Measurements from ENCODE around the gene IFFO2. TPM values are rescaled to one million over a fixed set of nuclear protein-coding genes. Genes with fewer than 3 reads are reported as not detected.

IFFO2 gene
- total and polyA plus RNA-seq, 2 donors (not counting 3 experiments of a cell fraction or from before 2014, with no cell fraction given), result 31.1 to 31.3 TPM

GRCh38 chr1:18872071-18872611 is 84.3 kb downstream of the IFFO2 start:
- dilution Hi-C loops (cut with MboI; ENCODE audit: extremely low pct_ligation_motif_present, low sequenced_read_pairs) (no loop called here), intact Hi-C loops (cut with micrococcal nuclease) (loop anchor here (10.0 kb wide), 1 partner anchor 1207 kb away; no protein-coding TSS in a partner anchor)
- Histone ChIP-seq H3K79me2 (ENCODE audit: control insufficient read depth, insufficient read depth, low read length) (no peaks in the 10 kb centered on the region), H3K27me3 (ENCODE audit: control insufficient read depth in 2 of 2, insufficient read depth in 2 of 2, low read length in 2 of 2) (no peaks in the 10 kb centered on the region), H4K20me1 (replicated peaks; ENCODE audit: control insufficient read depth, extremely low read depth, insufficient read depth, low read length) (no peaks in the 10 kb centered on the region), H3K4me3 (replicated peaks in 1 of 3; ENCODE audit: insufficient read depth in 1 of 3, low read depth in 1 of 3, low read length in 3 of 3) (no peak overlapping the region), H2AFZ (ENCODE audit: low read depth, low read length) (no peak overlapping the region), H3K27ac (ENCODE audit: insufficient read depth, low read depth, low read length) (no peak overlapping the region), H3K9ac (replicated peaks; ENCODE audit: extremely low read depth, insufficient read depth, low read length) (no peak overlapping the region), H3K9me1 (replicated peaks; ENCODE audit: control insufficient read depth, extremely low read depth, insufficient read depth, low read length) (no peaks in the 10 kb centered on the region), H3K4me2 (ENCODE audit: insufficient read depth, low read length) (no peak overlapping the region), H3K36me3 (ENCODE audit: control insufficient read depth in 2 of 2, extremely low read depth in 1 of 2, insufficient read depth in 2 of 2, low read length in 2 of 2) (peaks cover 0 to 4% of the 10 kb centered on the region in 2 experiments), H3K4me1 (ENCODE audit: control insufficient read depth, extremely low read depth, insufficient read depth, low read length) (no peaks in the 10 kb centered on the region), H3K9me3 (replicated peaks; ENCODE audit: control insufficient read depth, insufficient read depth, low read length) (no peaks in the 10 kb centered on the region)
- TF ChIP-seq POLR2A (IDR thresholded peaks at IDR 0.05; ENCODE audit: low read depth, low read length), result no peak
- TF ChIP-seq POLR2AphosphoS5 (IDR thresholded peaks at IDR 0.05; ENCODE audit: insufficient read depth, low read depth, low read length), result no peak
- no peak for TF ChIP-seq EZH2 (IDR thresholded peaks at IDR 0.05; ENCODE audit: borderline replicate concordance, low read depth, low read length, severe bottlenecking)
- no peak for TF ChIP-seq MYC (IDR thresholded peaks at IDR 0.05; ENCODE audit: low read depth, low read length)
- no peak for TF ChIP-seq FOS (IDR thresholded peaks at IDR 0.05; ENCODE audit: borderline replicate concordance, insufficient read depth, low read length)
- TF ChIP-seq, protein P1, sequence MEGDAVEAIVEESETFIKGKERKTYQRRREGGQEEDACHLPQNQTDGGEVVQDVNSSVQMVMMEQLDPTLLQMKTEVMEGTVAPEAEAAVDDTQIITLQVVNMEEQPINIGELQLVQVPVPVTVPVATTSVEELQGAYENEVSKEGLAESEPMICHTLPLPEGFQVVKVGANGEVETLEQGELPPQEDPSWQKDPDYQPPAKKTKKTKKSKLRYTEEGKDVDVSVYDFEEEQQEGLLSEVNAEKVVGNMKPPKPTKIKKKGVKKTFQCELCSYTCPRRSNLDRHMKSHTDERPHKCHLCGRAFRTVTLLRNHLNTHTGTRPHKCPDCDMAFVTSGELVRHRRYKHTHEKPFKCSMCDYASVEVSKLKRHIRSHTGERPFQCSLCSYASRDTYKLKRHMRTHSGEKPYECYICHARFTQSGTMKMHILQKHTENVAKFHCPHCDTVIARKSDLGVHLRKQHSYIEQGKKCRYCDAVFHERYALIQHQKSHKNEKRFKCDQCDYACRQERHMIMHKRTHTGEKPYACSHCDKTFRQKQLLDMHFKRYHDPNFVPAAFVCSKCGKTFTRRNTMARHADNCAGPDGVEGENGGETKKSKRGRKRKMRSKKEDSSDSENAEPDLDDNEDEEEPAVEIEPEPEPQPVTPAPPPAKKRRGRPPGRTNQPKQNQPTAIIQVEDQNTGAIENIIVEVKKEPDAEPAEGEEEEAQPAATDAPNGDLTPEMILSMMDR (IDR thresholded peaks at IDR 0.05; ENCODE audit: extremely low read depth in 1 of 2, insufficient read depth in 1 of 2, low read depth in 1 of 2, low read length in 2 of 2), result no peak
- no peak for TF ChIP-seq MAX (IDR thresholded peaks at IDR 0.05; ENCODE audit: insufficient read depth, insufficient read length)
- TF ChIP-seq GATA2 (IDR thresholded peaks at IDR 0.05; ENCODE audit: insufficient read depth, insufficient read length, low read depth, low read length), result no peak
- TF ChIP-seq JUN (IDR thresholded peaks at IDR 0.05; ENCODE audit: borderline replicate concordance, insufficient read depth, insufficient read length, low read depth), result no peak
- FAIRE-seq (no peak), DNase-seq (ENCODE audit: low read depth, low spot score) (no peak)
- ChIA-PET POLR2A (no interaction called here), CTCF (interaction anchor here (2.5 to 7.2 kb wide), 2 partner anchors 12 to 275 kb away, joined by 10 to 127 read pairs; no protein-coding TSS in a partner anchor)
- BruUV-seq (replicated peaks), result no TSS peak
